ENCODE data around the gene EIF5A.
A peak's percentile ranks its signal among the peaks of the same experiment; 100 is the strongest.

The EIF5A gene

GRCh38 chr17:7325031-7325528, 17.7 kb downstream of the EIF5A start:
- no peak for DNase-seq (ENCODE audit: low read depth, low spot score)
- no peaks in the 10 kb centered on the region for H3K9me3 ChIP-seq (ENCODE audit: control insufficient read depth, insufficient read depth, low read length)
- H3K27me3 ChIP-seq (ENCODE audit: control insufficient read depth, insufficient read depth, low read length), result no peaks in the 10 kb centered on the region
- H3K27ac ChIP-seq (ENCODE audit: low read length), result no peak overlapping the region
- no peaks in the 10 kb centered on the region for H3K4me1 ChIP-seq (ENCODE audit: control insufficient read depth, insufficient read depth, low read length)
- H3K36me3 ChIP-seq (ENCODE audit: control insufficient read depth, insufficient read depth, low read length), result peaks cover 42% of the 10 kb centered on the region
- no peak overlapping the region for H3K4me3 ChIP-seq (ENCODE audit: low read length)
- WGBS (ENCODE audit: insufficient coverage, insufficient read length), result no CpG with 5 or more reads among the region's 19 CpGs

GRCh38 chr17:7326186-7326585, 18.8 kb downstream of the EIF5A start:
- no peak for DNase-seq (ENCODE audit: low read depth, low spot score)
- no peaks in the 10 kb centered on the region for H3K9me3 ChIP-seq (ENCODE audit: control insufficient read depth, insufficient read depth, low read length)
- no CpG with 5 or more reads among the region's 11 CpGs for WGBS (ENCODE audit: insufficient coverage, insufficient read length)
- peaks cover 33% of the 10 kb centered on the region for H3K36me3 ChIP-seq (ENCODE audit: control insufficient read depth, insufficient read depth, low read length)
- no peak overlapping the region for H3K27ac ChIP-seq (ENCODE audit: low read length)
- no peaks in the 10 kb centered on the region for H3K27me3 ChIP-seq (ENCODE audit: control insufficient read depth, insufficient read depth, low read length)
- H3K4me1 ChIP-seq (ENCODE audit: control insufficient read depth, insufficient read depth, low read length), result peaks cover 2% of the 10 kb centered on the region; the same call in 1 of the 2 replicates
- no peak overlapping the region for H3K4me3 ChIP-seq (ENCODE audit: low read length)

- WGBS (ENCODE audit: insufficient coverage, insufficient read length), result no CpG with 5 or more reads among the region's 7 CpGs
- no peaks in the 10 kb centered on the region for H3K27me3 ChIP-seq (ENCODE audit: control insufficient read depth, insufficient read depth, low read length)
- H3K9me3 ChIP-seq (ENCODE audit: control insufficient read depth, insufficient read depth, low read length), result no peaks in the 10 kb centered on the region
- peaks cover 25% of the 10 kb centered on the region for H3K36me3 ChIP-seq (ENCODE audit: control insufficient read depth, insufficient read depth, low read length)
- H3K4me3 ChIP-seq (ENCODE audit: low read length), result no peak overlapping the region
- no peak for DNase-seq (ENCODE audit: low read depth, low spot score)
- no peak overlapping the region for H3K27ac ChIP-seq (ENCODE audit: low read length)
- peaks cover 2% of the 10 kb centered on the region; the same call in 1 of the 2 replicates for H3K4me1 ChIP-seq (ENCODE audit: control insufficient read depth, insufficient read depth, low read length)
Measured at GRCh38 chr17:7327056-7327455, 19.6 kb downstream of the EIF5A start.

- no peak for DNase-seq (ENCODE audit: low read depth, low spot score)
- Histone ChIP-seq H3K27ac (ENCODE audit: low read length) (no peak overlapping the region), H3K27me3 (ENCODE audit: control insufficient read depth, insufficient read depth, low read length) (no peaks in the 10 kb centered on the region), H3K9me3 (ENCODE audit: control insufficient read depth, insufficient read depth, low read length) (no peaks in the 10 kb centered on the region), H3K4me1 (ENCODE audit: control insufficient read depth, insufficient read depth, low read length) (peaks cover 2% of the 10 kb centered on the region; the same call in 1 of the 2 replicates), H3K4me3 (ENCODE audit: low read length) (no peak overlapping the region), H3K36me3 (ENCODE audit: control insufficient read depth, insufficient read depth, low read length) (peaks cover 21% of the 10 kb centered on the region)
- no CpG with 5 or more reads among the region's 17 CpGs for WGBS (ENCODE audit: insufficient coverage, insufficient read length)
Measured at GRCh38 chr17:7327501-7327900, 20.1 kb downstream of the EIF5A start.

- H3K4me1 ChIP-seq (ENCODE audit: control insufficient read depth, insufficient read depth, low read length), result peaks cover 2% of the 10 kb centered on the region; the same call in 1 of the 2 replicates
- H3K9me3 ChIP-seq (ENCODE audit: control insufficient read depth, insufficient read depth, low read length), result no peaks in the 10 kb centered on the region
- no peak overlapping the region for H3K27ac ChIP-seq (ENCODE audit: low read length)
- no peak overlapping the region for H3K4me3 ChIP-seq (ENCODE audit: low read length)
- no peak for DNase-seq (ENCODE audit: low read depth, low spot score)
- no peaks in the 10 kb centered on the region for H3K27me3 ChIP-seq (ENCODE audit: control insufficient read depth, insufficient read depth, low read length)
- no CpG with 5 or more reads among the region's 1 CpG for WGBS (ENCODE audit: insufficient coverage, insufficient read length)
- H3K36me3 ChIP-seq (ENCODE audit: control insufficient read depth, insufficient read depth, low read length), result peaks cover 16% of the 10 kb centered on the region
Measured at GRCh38 chr17:7328009-7328408, 20.6 kb downstream of the EIF5A start.

- Histone ChIP-seq H3K4me1 (ENCODE audit: control insufficient read depth, insufficient read depth, low read length) (peaks cover 2% of the 10 kb centered on the region; the same call in 1 of the 2 replicates), H3K4me3 (ENCODE audit: low read length) (peak within 1 kb of the TSS; percentile 72; the same call in 1 of the 2 replicates), H3K27ac (ENCODE audit: low read length) (no peak within 1 kb of the TSS), H3K27me3 (ENCODE audit: control insufficient read depth, insufficient read depth, low read length) (no peaks in the 10 kb centered on the region), H3K9me3 (ENCODE audit: control insufficient read depth, insufficient read depth, low read length) (no peaks in the 10 kb centered on the region), H3K36me3 (ENCODE audit: control insufficient read depth, insufficient read depth, low read length) (peaks cover 7% of the 10 kb centered on the region)
- whole genome bisulfite sequencing (ENCODE audit: insufficient coverage, insufficient read length), result no CpG with 5 or more reads among the region's 50 CpGs
- no peak for DNase-seq (ENCODE audit: low read depth, low spot score)
Measured at GRCh38 chr17:7328840-7329373, 21.5 kb downstream of the EIF5A start, which contains the start of gene NEURL4. Gene NEURL4 (minus strand): TSS chr17:7329335. CDS start chr17:7329312, 23 bp downstream.

- Histone ChIP-seq H3K36me3 (ENCODE audit: control insufficient read depth, insufficient read depth, low read length) (peaks cover 6% of the 10 kb centered on the region), H3K27me3 (ENCODE audit: control insufficient read depth, insufficient read depth, low read length) (no peaks in the 10 kb centered on the region), H3K27ac (ENCODE audit: low read length) (no peak overlapping the region), H3K4me1 (ENCODE audit: control insufficient read depth, insufficient read depth, low read length) (peaks cover 2% of the 10 kb centered on the region; the same call in 1 of the 2 replicates), H3K9me3 (ENCODE audit: control insufficient read depth, insufficient read depth, low read length) (no peaks in the 10 kb centered on the region), H3K4me3 (ENCODE audit: low read length) (peak overlapping the region; percentile 72; the same call in 1 of the 2 replicates)
- WGBS (ENCODE audit: insufficient coverage, insufficient read length), result no CpG with 5 or more reads among the region's 43 CpGs
- DNase-seq (ENCODE audit: low read depth, low spot score), result peak; percentile 99
Measured at GRCh38 chr17:7329374-7329996, 22.1 kb downstream of the EIF5A start.

- peaks cover 2% of the 10 kb centered on the region; the same call in 1 of the 2 replicates for H3K4me1 ChIP-seq (ENCODE audit: control insufficient read depth, insufficient read depth, low read length)
- no peaks in the 10 kb centered on the region for H3K27me3 ChIP-seq (ENCODE audit: control insufficient read depth, insufficient read depth, low read length)
- H3K27ac ChIP-seq (ENCODE audit: low read length), result no peak overlapping the region
- H3K4me3 ChIP-seq (ENCODE audit: low read length), result peak overlapping the region; percentile 72; the same call in 1 of the 2 replicates
- peaks cover 3% of the 10 kb centered on the region; the same call in 1 of the 2 replicates for H3K36me3 ChIP-seq (ENCODE audit: control insufficient read depth, insufficient read depth, low read length)
- peak; percentile 72 for DNase-seq (ENCODE audit: low read depth, low spot score)
- no CpG with 5 or more reads among the region's 34 CpGs for WGBS (ENCODE audit: insufficient coverage, insufficient read length)
- no peaks in the 10 kb centered on the region for H3K9me3 ChIP-seq (ENCODE audit: control insufficient read depth, insufficient read depth, low read length)
Measured at GRCh38 chr17:7329997-7330637, 22.7 kb downstream of the EIF5A start.

GRCh38 chr17:7330638-7331015, 23.2 kb downstream of the EIF5A start:
- no peak for DNase-seq (ENCODE audit: low read depth, low spot score)
- H3K27ac ChIP-seq (ENCODE audit: low read length), result no peak overlapping the region
- peaks cover 2% of the 10 kb centered on the region; the same call in 1 of the 2 replicates for H3K4me1 ChIP-seq (ENCODE audit: control insufficient read depth, insufficient read depth, low read length)
- peak overlapping the region; percentile 72; the same call in 1 of the 2 replicates for H3K4me3 ChIP-seq (ENCODE audit: low read length)
- H3K9me3 ChIP-seq (ENCODE audit: control insufficient read depth, insufficient read depth, low read length), result no peaks in the 10 kb centered on the region
- H3K27me3 ChIP-seq (ENCODE audit: control insufficient read depth, insufficient read depth, low read length), result no peaks in the 10 kb centered on the region
- H3K36me3 ChIP-seq (ENCODE audit: control insufficient read depth, insufficient read depth, low read length), result peaks cover 3% of the 10 kb centered on the region; the same call in 1 of the 2 replicates
- no CpG with 5 or more reads among the region's 13 CpGs for WGBS (ENCODE audit: insufficient coverage, insufficient read length)

- peaks cover 4% of the 10 kb centered on the region for H3K4me1 ChIP-seq (ENCODE audit: control insufficient read depth, insufficient read depth, low read length)
Measured at GRCh38 chr17:7332111-7332510, 24.7 kb downstream of the EIF5A start.

More at GRCh38 chr17:7332111-7332510, 24.7 kb downstream of the EIF5A start:
- DNase-seq (ENCODE audit: low read depth, low spot score), result no peak
- Histone ChIP-seq H3K27ac (ENCODE audit: low read length) (no peak overlapping the region), H3K36me3 (ENCODE audit: control insufficient read depth, insufficient read depth, low read length) (no peaks in the 10 kb centered on the region), H3K27me3 (ENCODE audit: control insufficient read depth, insufficient read depth, low read length) (no peaks in the 10 kb centered on the region), H3K4me3 (ENCODE audit: low read length) (no peak overlapping the region), H3K9me3 (ENCODE audit: control insufficient read depth, insufficient read depth, low read length) (no peaks in the 10 kb centered on the region)
- no CpG with 5 or more reads among the region's 7 CpGs for WGBS (ENCODE audit: insufficient coverage, insufficient read length)
